HG02678 (cell line): ENCODE results near the gene SDSL.

Source experiments
- ATAC-seq: cut with Tn5 transposase; IDR thresholded peaks from one replicate; pipeline ENCODE4 v1.9.1; 2021; ENCODE audit warnings: mild to moderate bottlenecking, moderate library complexity; ENCODE audit not compliant: unreplicated experiment

Gene SDSL

GRCh38 chr12:113467502-113468364 lies 45.6 kb downstream of the SDSL start:
- no peak for ATAC-seq

- ATAC-seq, result no peak
Measured at GRCh38 chr12:113468365-113469223, 46.4 kb downstream of the SDSL start.

GRCh38 chr12:113469224-113469948 lies 47.2 kb downstream of the SDSL start:
- no peak for ATAC-seq

- ATAC-seq, result no peak
Measured at GRCh38 chr12:113469949-113470743, 48.0 kb downstream of the SDSL start.

GRCh38 chr12:113470871-113471618 lies 48.9 kb downstream of the SDSL start:
- no peak for ATAC-seq

- ATAC-seq, result no peak
Measured at GRCh38 chr12:113471619-113472171, 49.5 kb downstream of the SDSL start, which contains the start of gene LHX5. LHX5 (minus strand) TSS chr12:113471871; CDS start chr12:113471498, 373 bp downstream.

- ATAC-seq, result no peak
Measured at GRCh38 chr12:113472191-113473121, 50.3 kb downstream of the SDSL start.

- ATAC-seq, result no peak
Measured at GRCh38 chr12:113473400-113473799, 51.2 kb downstream of the SDSL start.

- ATAC-seq, result no peak
Measured at GRCh38 chr12:113473942-113474341, 51.8 kb downstream of the SDSL start.

- no peak for ATAC-seq
Measured at GRCh38 chr12:113474635-113475436, 52.7 kb downstream of the SDSL start.

- ATAC-seq, result no peak
Measured at GRCh38 chr12:113475451-113476175, 53.4 kb downstream of the SDSL start.

GRCh38 chr12:113476176-113476986 lies 54.2 kb downstream of the SDSL start:
- ATAC-seq, result no peak

GRCh38 chr12:113477171-113477841 lies 55.1 kb downstream of the SDSL start:
- ATAC-seq, result no peak

GRCh38 chr12:113477842-113478215 lies 55.6 kb downstream of the SDSL start:
- ATAC-seq, result no peak

- no peak for ATAC-seq
Measured at GRCh38 chr12:113478351-113479011, 56.3 kb downstream of the SDSL start.
